RPMI7951 (cell line): ENCODE results near the gene HLA-DMA. TPM values are rescaled to one million over a fixed set of nuclear protein-coding genes. Genes with fewer than 3 reads are reported as not detected.

Experiments used
- DNase-seq: peaks from one replicate; pipeline ENCODE4 v3.0.0-alpha.2; 2012; ENCODE audit warnings: low read depth
- total RNA-seq: library from RNA; depleted of rRNA; stranded (reverse); fragments of >200 nt; shearing (Covaris generic); gene quantifications from 2 replicates; pipeline ENCODE4 v1.2.3, GENCODE V29; 2014; rRNA removed

HLA-DMA gene
- total RNA-seq, 1 experiment from 2014 or later: 10.9 TPM

DNA sequence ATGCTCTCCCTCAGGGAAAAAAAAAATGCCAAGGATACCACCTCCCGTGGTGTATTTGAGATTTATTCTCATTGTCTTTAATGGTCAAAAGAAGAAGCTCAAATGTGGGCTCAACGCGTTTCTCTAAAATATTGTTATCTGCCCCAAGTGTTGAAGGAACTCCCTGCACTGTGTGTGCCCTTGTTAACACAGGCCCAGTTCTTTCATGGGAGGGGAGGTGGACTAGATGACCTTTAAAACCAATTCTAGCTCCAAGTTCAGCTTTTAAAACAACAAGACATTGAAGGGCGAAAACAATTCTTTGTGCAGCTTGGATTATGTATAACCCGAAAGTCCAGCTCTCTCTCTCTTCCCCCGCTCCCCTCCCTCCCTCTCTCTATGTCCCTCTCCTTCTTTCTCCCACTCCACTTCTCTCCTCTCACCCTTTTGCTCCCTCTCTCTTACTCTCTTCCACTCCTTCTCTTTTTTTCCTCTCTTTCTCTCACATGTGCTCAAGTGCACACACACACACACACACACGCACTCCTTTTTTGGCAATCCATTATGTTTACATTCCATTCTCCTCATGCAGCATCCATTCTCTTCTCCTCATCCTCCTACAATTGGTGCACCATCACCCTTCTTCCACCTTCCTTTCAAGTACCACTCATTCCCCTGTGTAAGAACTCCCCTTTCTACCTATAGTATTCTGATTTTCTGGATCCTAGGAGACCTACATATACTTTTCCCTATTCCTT, 20.6 kb downstream of the HLA-DMA start:
- peak; percentile 23 for DNase-seq

DNA sequence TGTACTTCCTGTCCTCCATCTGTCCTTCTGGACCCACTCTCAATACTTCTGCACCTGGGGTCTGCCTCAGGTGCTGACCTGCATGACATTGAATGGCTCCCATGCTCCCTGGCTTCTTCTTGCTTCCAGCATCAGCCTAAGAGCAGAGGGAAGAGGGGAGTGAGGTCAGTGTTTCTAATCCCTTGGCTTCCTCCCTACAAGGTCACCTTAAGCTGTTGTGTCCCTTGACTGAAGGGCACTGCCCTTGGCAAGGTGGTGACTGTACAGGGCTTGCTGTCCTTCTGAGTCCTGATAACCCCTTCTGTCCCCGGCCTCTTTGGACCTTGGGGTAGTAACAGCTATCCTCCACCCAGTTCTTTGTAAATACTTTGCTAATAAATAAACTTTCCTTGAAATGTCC, 21.7 kb downstream of the HLA-DMA start:
- no peak for DNase-seq

- DNase-seq: no peak
Measured at GRCh38 chr6:32922083-32922482, 30.8 kb downstream of the HLA-DMA start.

DNA sequence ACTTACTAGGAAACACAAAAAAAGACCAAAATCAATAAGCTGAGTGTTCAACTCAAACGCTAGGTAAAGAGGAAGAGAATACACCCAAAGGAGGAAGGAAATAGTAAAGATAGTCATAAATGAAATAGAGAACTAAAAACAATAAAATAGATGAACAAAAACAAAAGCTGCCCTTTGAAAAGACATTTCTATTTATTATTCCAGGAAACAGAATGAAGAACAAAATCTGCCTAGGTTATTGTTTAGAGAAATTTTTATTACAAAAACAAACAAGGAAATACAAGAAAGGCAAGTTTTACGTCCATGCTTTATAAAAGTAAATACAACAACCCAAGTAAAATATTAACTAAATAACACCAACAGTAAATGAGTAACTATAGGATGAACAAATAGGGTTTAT, 32.2 kb downstream of the HLA-DMA start:
- DNase-seq: no peak

GRCh38 chr6:32912951-32913350, 39.9 kb downstream of the HLA-DMA start:
- DNase-seq: no peak

DNA sequence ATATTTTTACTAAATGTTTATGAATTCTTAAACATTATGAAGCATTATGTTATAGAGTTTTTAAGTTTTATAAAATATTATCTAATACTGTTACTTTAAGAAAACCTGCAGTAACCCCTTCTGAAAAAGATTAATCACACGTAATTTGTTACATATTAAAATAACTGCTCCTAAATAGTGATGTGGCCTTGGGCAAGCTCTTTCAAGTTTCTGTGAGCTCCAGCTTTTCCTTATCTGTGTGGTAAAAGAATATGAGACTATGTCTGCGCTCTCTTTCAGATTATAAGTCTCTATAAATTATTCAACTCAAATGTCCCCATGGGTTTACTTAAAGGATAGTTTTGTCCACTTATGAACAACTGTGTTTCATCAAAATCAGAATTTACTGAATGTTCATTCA, 44.0 kb downstream of the HLA-DMA start:
- DNase-seq: no peak

GRCh38 chr6:32906539-32906938, 46.4 kb downstream of the HLA-DMA start:
- DNase-seq: no peak

DNA sequence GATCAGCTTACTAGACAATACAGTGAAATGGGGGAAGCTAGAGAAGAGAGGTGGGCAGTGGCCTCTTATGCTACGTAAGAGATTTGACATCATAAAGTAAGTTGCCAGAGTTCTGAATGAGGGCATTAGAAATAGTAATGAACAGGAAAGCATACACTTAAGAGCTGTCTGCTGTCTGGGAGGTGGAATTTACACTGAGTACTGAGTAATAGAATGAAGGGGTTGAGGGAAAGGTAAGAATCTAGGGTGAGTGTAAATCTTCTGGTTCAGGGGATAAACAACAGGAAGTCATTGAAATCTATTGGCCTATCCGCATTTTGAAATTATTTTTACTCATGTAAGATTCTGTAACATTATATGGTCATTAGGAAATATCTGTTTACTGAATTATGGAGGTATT, 47.8 kb downstream of the HLA-DMA start:
- no peak for DNase-seq

GRCh38 chr6:32903952-32904351, 48.9 kb downstream of the HLA-DMA start:
- no peak for DNase-seq

Other genes starting within 250 kb of the HLA-DMA start
- gene HLA-DQA2, start 211.7 kb downstream of the HLA-DMA start, total RNA-seq: not detected in 2 replicates
- gene HLA-DQB2, start 189.6 kb downstream of the HLA-DMA start, total RNA-seq: not detected in 2 replicates
- gene HLA-DOB, start 136.1 kb downstream of the HLA-DMA start, total RNA-seq: 0.10 TPM in 1 of 2 replicates, not detected in the other
- 15.1 and 18.3 TPM in 2 replicates for gene TAP2, start 114.4 kb downstream of the HLA-DMA start, total RNA-seq
- 141 and 189 TPM in 2 replicates for gene PSMB8, start 109.0 kb downstream of the HLA-DMA start, total RNA-seq
- gene TAP1, start 99.4 kb downstream of the HLA-DMA start, total RNA-seq: 84.7 and 93.7 TPM in 2 replicates
- gene PSMB9, start 98.9 kb downstream of the HLA-DMA start, total RNA-seq: 174 and 201 TPM in 2 replicates
- gene HLA-DMB, start 12.1 kb downstream of the HLA-DMA start, total RNA-seq: 2.5 and 3.1 TPM in 2 replicates
- gene BRD2, start 15.5 kb upstream of the HLA-DMA start, total RNA-seq: 77.5 and 82.1 TPM in 2 replicates
- under 0.01 TPM in 1 of 2 replicates, not detected in the other for gene HLA-DOA, start 56.5 kb upstream of the HLA-DMA start, total RNA-seq
- 4.4 and 10.0 TPM in 2 replicates for gene HLA-DPA1, start 120.6 kb upstream of the HLA-DMA start, total RNA-seq
- gene HLA-DPB1, start 122.9 kb upstream of the HLA-DMA start, total RNA-seq: 29.6 and 35.4 TPM in 2 replicates
- 0.12 TPM in 1 of 2 replicates, not detected in the other for gene COL11A2, start 239.4 kb upstream of the HLA-DMA start, total RNA-seq
- gene RXRB, start 247.6 kb upstream of the HLA-DMA start, total RNA-seq: 14.4 and 15.4 TPM in 2 replicates
- gene SLC39A7, start 247.8 kb upstream of the HLA-DMA start, total RNA-seq: 58.0 and 77.2 TPM in 2 replicates